ENCODE measurements around the gene XPR1.

Gene XPR1

GRCh38 chr1:180916771-180917170 is 284.9 kb downstream of the XPR1 start:
- DNase-seq (ENCODE audit: low read depth), result no peak

DNA sequence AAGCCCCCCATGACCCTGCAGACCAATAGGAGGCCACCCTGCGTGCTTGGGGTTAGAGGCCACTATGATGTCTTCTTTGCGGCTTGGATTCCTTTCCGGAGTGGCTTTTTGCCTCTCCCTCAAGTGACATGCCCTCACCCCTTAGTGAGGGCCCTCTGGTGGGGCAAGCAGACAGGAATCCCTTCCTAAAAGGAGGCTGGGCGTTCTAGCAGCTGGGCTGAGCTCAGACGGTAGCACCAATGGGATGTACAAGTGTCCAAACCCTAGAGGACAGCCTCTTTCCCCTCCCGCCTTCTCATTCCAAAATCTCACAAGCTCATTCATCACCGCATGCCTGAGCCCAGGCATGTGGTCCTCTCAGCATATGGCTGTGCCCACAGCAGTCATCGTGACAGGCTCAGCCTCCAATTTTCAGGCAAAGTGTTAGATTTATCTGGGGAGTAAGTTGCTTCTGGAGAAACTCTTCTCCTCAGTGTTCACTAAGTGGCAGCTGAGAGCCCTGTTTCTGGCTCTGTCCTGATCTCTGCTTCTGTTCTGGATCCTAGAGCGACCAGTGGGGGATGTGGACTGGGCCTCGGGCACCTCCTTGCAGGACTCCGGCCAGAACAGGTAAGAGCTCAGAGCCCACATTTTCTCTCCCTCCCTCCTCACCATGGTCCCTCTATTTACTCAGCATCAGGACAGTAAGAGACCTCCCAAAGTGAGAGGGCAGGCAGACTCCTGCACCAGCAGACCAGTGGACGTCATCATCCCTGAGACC is 285.7 kb downstream of the XPR1 start:
- DNase-seq (ENCODE audit: low read depth), result no peak

- no peak for DNase-seq (ENCODE audit: low read depth)
These were observed 286.7 kb downstream of the XPR1 start for GRCh38 chr1:180918519-180918918.

- no peak for DNase-seq (ENCODE audit: low read depth)
These were observed 287.4 kb downstream of the XPR1 start for GRCh38 chr1:180919183-180919700.

DNA sequence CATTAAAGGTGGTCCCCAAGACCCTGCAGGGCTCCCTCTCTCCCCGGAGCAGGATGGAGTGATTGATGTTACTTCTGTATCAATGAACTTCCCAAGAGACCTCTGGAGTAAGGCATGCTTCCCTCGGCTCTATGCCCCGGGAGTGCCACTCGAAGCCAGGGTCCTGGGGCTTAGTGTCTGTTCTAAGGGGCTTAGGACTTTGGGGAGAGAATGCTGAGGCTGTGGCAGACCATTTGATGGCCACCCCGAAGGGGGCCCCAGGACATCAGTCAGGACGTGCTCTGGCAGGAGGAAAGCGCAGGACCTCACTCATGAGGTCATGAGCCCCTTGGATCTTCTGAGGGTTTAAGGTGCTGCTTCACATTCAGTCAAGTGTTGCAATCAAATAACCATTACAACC is 288.4 kb downstream of the XPR1 start:
- no peak for DNase-seq (ENCODE audit: low read depth)

DNA sequence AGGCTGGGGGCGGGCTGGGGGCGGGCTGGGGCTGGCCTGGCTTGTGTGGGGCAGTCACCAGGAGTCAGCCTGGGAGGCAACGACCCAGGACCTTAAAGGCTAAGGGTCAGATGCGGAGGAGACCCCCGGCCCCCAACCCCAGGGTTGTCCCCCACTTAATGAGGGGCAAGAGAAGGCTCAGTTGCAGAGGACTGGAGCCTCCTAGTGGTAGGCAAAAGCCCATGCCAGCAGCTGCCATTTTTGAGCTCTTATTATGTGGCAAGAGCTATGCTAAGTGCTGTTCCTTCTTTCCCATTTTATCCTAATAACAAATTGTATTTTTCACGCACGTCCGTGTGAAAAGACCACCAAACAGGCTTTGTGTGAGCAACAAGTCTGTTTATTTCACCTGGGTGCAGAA is 288.9 kb downstream of the XPR1 start:
- DNase-seq (ENCODE audit: low read depth), result no peak

DNA sequence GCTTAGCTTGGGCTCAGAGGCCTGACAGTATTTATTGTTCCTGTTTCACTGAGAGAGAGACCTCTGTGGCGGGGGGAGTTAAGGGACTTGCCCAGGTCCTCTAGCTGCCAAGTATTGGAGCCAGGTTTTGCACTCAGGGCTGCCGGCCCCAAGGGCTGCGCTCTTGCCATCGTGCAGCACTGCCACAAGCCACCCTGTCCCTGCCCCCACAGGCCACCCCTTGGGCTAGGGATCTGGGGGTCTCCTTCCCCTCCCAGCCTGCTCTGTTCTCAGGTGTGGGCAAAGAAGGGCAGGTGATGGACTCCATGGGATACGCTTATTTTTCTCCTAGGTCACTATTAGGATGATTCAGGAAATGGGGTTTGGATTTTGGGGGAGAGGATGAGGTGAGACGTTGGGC is 289.6 kb downstream of the XPR1 start:
- no peak for DNase-seq (ENCODE audit: low read depth)

DNA sequence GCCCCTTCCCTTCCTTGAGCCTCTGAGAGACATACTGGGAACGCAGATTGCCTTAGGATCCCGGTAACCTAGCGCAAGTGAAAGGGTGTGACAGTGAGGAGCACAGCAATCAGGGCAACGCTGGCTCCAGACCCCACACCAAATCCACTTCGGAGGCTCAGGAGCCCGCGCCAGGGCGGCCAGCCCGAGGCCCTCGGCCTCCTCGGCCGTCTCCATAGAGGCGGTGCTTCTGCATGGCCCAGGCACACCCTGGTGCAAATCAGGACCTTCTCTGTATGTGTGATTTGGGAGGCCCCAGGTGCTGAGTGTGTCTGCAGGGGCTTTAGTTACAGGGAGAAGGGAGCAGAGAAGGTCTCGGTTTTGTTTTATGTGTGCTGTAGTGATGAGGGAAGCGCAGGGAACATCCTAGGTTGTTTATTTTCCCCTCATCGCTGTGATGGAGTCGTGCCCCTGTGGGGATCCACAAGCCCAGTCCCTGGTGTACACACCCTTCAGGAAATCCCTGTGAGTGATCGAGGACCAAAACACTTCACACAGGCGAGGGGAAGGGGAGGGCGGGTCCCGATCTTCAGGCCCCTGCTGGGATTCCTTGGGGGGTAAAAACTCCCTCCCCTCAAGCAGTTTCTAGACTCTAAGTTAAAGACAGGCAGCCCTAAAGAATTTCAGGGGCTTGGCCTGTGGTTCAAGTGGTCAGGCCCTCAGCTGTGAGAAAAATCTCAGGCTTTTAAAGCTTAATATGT is 290.2 kb downstream of the XPR1 start:
- no peak for DNase-seq (ENCODE audit: low read depth)

DNA sequence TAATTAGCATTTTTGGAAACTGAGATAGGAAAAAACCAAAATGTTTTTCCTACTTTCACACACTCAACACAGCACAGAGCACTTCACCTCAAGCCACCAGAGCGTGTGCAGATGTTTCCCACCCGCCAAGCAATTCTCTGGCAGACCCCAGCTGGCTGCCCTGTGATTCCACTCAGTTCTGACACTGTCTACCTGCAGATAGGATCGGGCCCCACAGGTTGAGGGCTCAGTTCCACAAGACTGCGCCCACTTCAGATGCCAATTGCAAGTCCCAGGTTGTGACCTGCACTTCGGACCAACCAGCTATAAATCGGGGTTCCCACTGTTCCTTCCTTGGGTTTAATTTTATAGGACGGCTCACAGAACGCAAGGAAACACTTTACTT is 290.8 kb downstream of the XPR1 start:
- DNase-seq (ENCODE audit: low read depth), result no peak

- DNase-seq (ENCODE audit: low read depth), result no peak
These were observed 291.4 kb downstream of the XPR1 start for GRCh38 chr1:180923021-180923841.

DNA sequence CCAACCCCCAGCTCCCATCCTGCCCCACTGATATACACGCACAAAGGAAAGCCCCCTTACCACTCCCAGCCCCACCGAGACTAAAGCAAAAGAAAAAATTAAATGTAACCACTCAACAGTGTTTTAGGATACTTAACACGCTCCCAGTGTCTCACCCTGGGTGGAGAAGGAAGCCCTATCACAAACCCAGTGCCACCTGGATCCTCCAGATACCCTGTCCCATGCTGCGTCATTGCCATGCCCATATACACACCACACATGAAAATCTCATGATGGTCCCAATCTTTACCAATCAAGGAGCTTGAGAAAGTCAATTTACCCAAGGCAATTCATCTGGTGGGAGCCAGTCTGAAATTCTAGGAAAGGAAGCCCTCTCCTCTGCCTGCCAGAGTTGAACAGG is 292.1 kb downstream of the XPR1 start:
- DNase-seq (ENCODE audit: low read depth), result no peak

- DNase-seq (ENCODE audit: low read depth), result no peak
These were observed 293.1 kb downstream of the XPR1 start for GRCh38 chr1:180924939-180925338.

- DNase-seq (ENCODE audit: low read depth), result no peak
These were observed 293.7 kb downstream of the XPR1 start for GRCh38 chr1:180925471-180926051.

- DNase-seq (ENCODE audit: low read depth), result no peak
These were observed 294.6 kb downstream of the XPR1 start for GRCh38 chr1:180926164-180926981.

GRCh38 chr1:180927348-180927747 is 295.5 kb downstream of the XPR1 start:
- DNase-seq (ENCODE audit: low read depth), result no peak

DNA sequence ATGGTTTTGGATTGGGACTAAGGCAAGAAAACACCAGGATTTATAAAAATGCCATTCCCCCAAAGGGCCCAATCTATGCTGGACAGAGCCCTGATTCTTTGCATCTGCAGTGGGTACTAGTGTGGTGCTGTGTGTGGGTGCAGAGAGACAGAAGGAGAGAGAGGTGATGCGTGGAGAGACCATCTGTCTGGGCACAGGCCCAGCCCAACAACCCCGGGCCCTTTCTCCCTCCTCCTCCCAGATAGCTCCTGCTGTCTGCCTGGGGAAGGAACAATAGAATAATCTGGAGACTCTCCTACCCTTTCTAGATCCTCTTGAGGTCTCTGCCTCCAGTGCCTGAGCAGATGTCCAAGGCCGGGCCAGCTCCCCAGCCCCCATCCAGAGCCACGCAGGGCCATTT is 296.0 kb downstream of the XPR1 start:
- no peak for DNase-seq (ENCODE audit: low read depth)

- no peak for DNase-seq (ENCODE audit: low read depth)
These were observed 296.8 kb downstream of the XPR1 start for GRCh38 chr1:180928331-180929230.

DNA sequence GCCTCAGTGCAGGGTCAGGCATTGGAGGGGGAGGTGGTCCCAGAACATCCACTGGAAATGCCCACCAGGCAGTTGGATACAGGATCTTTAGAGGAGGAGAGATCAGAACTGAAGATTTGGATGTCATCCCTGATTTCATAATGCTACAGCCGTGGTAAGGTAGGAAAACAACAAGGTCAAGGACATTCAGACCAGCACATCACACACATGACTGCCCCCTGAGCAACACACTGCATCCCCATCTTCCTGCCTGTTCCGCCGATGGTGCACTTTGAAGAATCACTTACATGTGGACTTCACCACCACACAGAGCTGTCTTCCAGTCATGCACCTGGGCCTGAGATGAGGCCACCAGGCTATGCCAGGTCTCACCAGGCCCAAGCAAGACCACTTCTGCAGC is 297.6 kb downstream of the XPR1 start:
- DNase-seq (ENCODE audit: low read depth), result no peak

GRCh38 chr1:180930687-180931086 is 298.9 kb downstream of the XPR1 start:
- DNase-seq (ENCODE audit: low read depth), result no peak

GRCh38 chr1:180931529-180931928 is 299.7 kb downstream of the XPR1 start:
- DNase-seq (ENCODE audit: low read depth), result no peak
